T-cell (primary cell): ENCODE data around the gene ARHGEF28. TPM values are rescaled to one million over a fixed set of nuclear protein-coding genes. Genes with fewer than 3 reads are reported as not detected.

Source experiments
- ATAC-seq, 4 experiments: fragments of 200-7000 bp in 3 of 4; fragments of 150-1000 bp in 1 of 4; cut with Tn5 transposase; replicated peaks in 1 of 4; 1 replicate in 3 of 4; 2 replicates in 1 of 4; pipeline ENCODE4 v1.10.0; 2021; ENCODE audit warnings: moderate library complexity in 3 of 4, mild to moderate bottlenecking in 2 of 4, moderate number of reproducible peaks in 1 of 4
- CTCF ChIA-PET, 2 donors: fragments of 300-600 bp; sonication (Branson Sonifier 250); formaldehyde crosslinking; loops; one replicate each; lab custom pipeline; 2022; ENCODE audit warnings: antibody characterized with exemption in 2 of 2; lab: Charles Lee
- POLR2A ChIA-PET, 2 donors: fragments of 300-600 bp; sonication (Branson Sonifier 250); formaldehyde crosslinking; loops; one replicate each; lab custom pipeline; 2022; ENCODE audit warnings: antibody characterized with exemption in 2 of 2; lab: Charles Lee
- DNase-seq, 35 experiments: peaks; one replicate each; pipeline versions ENCODE4 v3.0.0 to v3.0.0-alpha.2; 2013 to 2023
- H3K27ac ChIP-seq: one replicate; pipeline ENCODE4 v1.5.1; 2013; ENCODE audit warnings: low read length
- H3K27me3 ChIP-seq, 2 experiments: replicated peaks in 1 of 2; 1 replicate in 1 of 2; 2 replicates in 1 of 2; pipeline versions ENCODE4 v1.6.1 to v1.7.0; 2013; ENCODE audit warnings: low read length in 1 of 2, mixed read lengths in 1 of 2; ENCODE audit not compliant: control insufficient read depth in 2 of 2, insufficient read depth in 2 of 2; ENCODE audit errors: extremely low read depth in 1 of 2
- H3K36me3 ChIP-seq, 2 donors: 1 replicate in 1 of 2; 2 replicates in 1 of 2; pipeline versions ENCODE4 v1.6.1 to v1.7.0; 2013; ENCODE audit warnings: low read length in 1 of 2; ENCODE audit not compliant: control insufficient read depth in 2 of 2, insufficient read depth in 1 of 2; ENCODE audit errors: extremely low read depth in 1 of 2
- H3K4me1 ChIP-seq, 2 experiments: 1 replicate in 1 of 2; 2 replicates in 1 of 2; pipeline versions ENCODE4 v1.6.1 to v1.7.0; 2013; ENCODE audit warnings: low read length in 2 of 2, mixed read lengths in 1 of 2; ENCODE audit not compliant: insufficient read depth in 2 of 2, control insufficient read depth in 1 of 2; ENCODE audit errors: extremely low read depth in 1 of 2
- H3K4me3 ChIP-seq, 2 donors: 1 replicate in 1 of 2; 2 replicates in 1 of 2; pipeline versions ENCODE4 v1.5.1 to v1.7.0; 2013; ENCODE audit warnings: mild to moderate bottlenecking in 2 of 2, low read length in 1 of 2, moderate library complexity in 1 of 2; ENCODE audit not compliant: control insufficient read depth in 1 of 2; ENCODE audit errors: extremely low read depth in 1 of 2
- H3K9me3 ChIP-seq: 2 replicates; pipeline ENCODE4 v1.7.0; 2013
- H3K27ac Mint-ChIP-seq, 2 donors: one replicate each; pipeline ENCODE4 v1.8.0; 2020 to 2021; ENCODE audit warnings: mild to moderate bottlenecking in 2 of 2, mixed read lengths in 2 of 2
- H3K27me3 Mint-ChIP-seq, 2 donors: one replicate each; pipeline ENCODE4 v1.8.0; 2021 to 2022; ENCODE audit warnings: mixed read lengths in 2 of 2
- H3K36me3 Mint-ChIP-seq: one replicate; pipeline ENCODE4 v1.8.0; 2021; ENCODE audit warnings: mixed read lengths
- H3K4me1 Mint-ChIP-seq, 3 donors: one replicate each; pipeline ENCODE4 v1.8.0; 2020 to 2022; ENCODE audit warnings: mixed read lengths in 3 of 3, mild to moderate bottlenecking in 1 of 3
- H3K4me3 Mint-ChIP-seq, 3 donors: one replicate each; pipeline ENCODE4 v1.8.0; 2020 to 2022; ENCODE audit warnings: mild to moderate bottlenecking in 3 of 3, mixed read lengths in 3 of 3, moderate library complexity in 3 of 3
- H3K9me3 Mint-ChIP-seq, 3 donors: one replicate each; pipeline ENCODE4 v1.8.0; 2020 to 2022; ENCODE audit warnings: mixed read lengths in 3 of 3
- WGBS: methylation state at CpG from one replicate; pipeline ENCODE4 v1.1.5; 2013; ENCODE audit warnings: missing lambda C conversion rate; ENCODE audit not compliant: insufficient coverage; 5-methylcytosine and 5-hydroxymethylcytosine counted together
- total RNA-seq, 35 experiments: library from RNA in 6 of 35; stranded (reverse) in 6 of 35; fragments of 120-200 nt in 1 of 35; gene quantifications; one replicate each; pipeline versions ENCODE4 v1.2.1 to v1.2.4 and lab custom pipeline; 2013 to 2026

ARHGEF28 gene
- total RNA-seq, 5 donors from 2014 or later (not counting 1 experiment from before 2014, with no cell fraction given), result 0.05 to 0.73 (median 0.36) TPM

DNA sequence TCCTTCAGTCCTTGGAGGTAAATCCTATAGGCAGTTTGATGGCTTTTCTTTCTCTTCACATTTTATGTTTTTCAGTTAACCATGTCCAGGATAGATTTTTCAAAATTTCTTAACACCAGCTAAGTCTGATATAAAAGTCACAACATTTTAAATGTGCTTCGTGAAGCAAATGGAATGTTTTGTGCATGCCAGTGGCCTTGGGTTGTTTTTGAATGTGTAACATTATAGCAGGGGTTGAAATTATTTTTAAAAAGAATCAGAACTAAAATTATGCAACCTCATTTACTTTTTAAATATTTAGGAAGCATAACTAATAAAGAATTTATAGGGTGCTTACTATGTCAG lies 201.1 kb downstream of the ARHGEF28 start:
- ATAC-seq (no peak), DNase-seq (no peak)
- H3K27me3 ChIP-seq, result peaks cover 0 to 3% of the 10 kb centered on the region in 2 experiments
- Mint-ChIP-seq H3K27ac (no peak overlapping the region), H3K36me3 (no peaks in the 10 kb centered on the region), H3K4me1 (no peaks in the 10 kb centered on the region), H3K4me3 (no peak overlapping the region), H3K9me3 (no peaks in the 10 kb centered on the region), H3K27me3 (peaks cover 0 to 4% of the 10 kb centered on the region in 2 donors)
- CTCF ChIA-PET, result no interaction called here
- H3K27ac ChIP-seq, result no peak overlapping the region
- POLR2A ChIA-PET, result no interaction called here
- H3K4me1 ChIP-seq, result no peaks in the 10 kb centered on the region
- no CpG with 5 or more reads among the region's 1 CpG for WGBS
- H3K4me3 ChIP-seq, result no peak overlapping the region
- no peaks in the 10 kb centered on the region for H3K36me3 ChIP-seq
- no peaks in the 10 kb centered on the region for H3K9me3 ChIP-seq

DNA sequence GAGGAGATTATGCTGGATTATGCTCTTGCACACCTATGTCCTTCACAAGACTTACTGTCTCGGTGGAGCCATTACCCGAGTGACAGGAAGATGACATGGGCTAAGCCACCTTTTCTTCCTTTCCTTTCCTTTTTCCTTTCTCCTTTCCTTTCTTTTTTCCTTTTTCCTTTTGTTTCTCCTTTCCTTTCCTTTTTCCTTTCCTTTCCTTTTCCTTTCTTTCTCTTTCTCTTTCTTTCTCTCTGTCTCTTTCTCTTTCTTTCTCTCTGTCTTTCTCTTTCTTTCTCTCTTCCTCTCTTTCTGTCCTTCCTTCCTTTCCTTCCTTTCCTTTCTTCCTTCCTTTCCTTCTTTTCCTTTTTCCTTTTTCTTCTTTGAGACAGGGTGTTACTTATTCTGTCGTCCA lies 202.5 kb downstream of the ARHGEF28 start:
- ChIA-PET CTCF (no interaction called here), POLR2A (no interaction called here)
- Mint-ChIP-seq H3K36me3 (no peaks in the 10 kb centered on the region), H3K4me1 (no peaks in the 10 kb centered on the region), H3K27me3 (peaks cover under 1 to 4% of the 10 kb centered on the region in 2 donors), H3K27ac (peak overlapping the region in 1 of 2 donors; percentile 8), H3K4me3 (no peak overlapping the region), H3K9me3 (no peaks in the 10 kb centered on the region)
- no peaks in the 10 kb centered on the region for H3K27me3 ChIP-seq
- DNase-seq, result no peak
- H3K27ac ChIP-seq, result no peak overlapping the region
- H3K9me3 ChIP-seq, result no peaks in the 10 kb centered on the region
- no peak for ATAC-seq
- no peaks in the 10 kb centered on the region for H3K36me3 ChIP-seq
- 100% methylated on average over 2 of the region's 3 CpGs for WGBS
- H3K4me1 ChIP-seq, result no peaks in the 10 kb centered on the region
- no peak overlapping the region for H3K4me3 ChIP-seq

DNA sequence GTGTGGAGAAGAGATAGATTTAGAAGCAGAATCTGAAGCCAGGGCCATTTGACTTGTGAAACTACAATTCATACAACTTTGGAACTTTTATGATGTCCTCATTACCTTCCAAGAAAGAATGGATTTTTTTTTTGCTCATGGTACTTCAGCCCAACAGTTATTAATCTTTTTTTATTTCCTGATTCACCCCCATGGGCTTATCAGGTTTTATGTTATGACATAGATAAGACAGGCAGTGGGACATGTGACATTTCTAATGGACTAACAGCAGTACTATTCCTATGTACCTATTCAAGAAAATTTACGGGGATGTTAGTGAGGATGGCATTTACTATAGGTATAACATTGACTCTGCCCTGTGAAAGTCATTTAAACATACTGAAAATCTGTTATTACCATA lies 204.7 kb downstream of the ARHGEF28 start:
- H3K4me3 ChIP-seq, result no peak overlapping the region
- Mint-ChIP-seq H3K27ac (no peak overlapping the region), H3K27me3 (peaks cover 5 to 9% of the 10 kb centered on the region in 2 donors), H3K36me3 (no peaks in the 10 kb centered on the region), H3K4me3 (no peak overlapping the region), H3K9me3 (no peaks in the 10 kb centered on the region), H3K4me1 (no peaks in the 10 kb centered on the region)
- POLR2A ChIA-PET, result no interaction called here
- no peaks in the 10 kb centered on the region for H3K9me3 ChIP-seq
- no CpG with 5 or more reads among the region's 1 CpG for WGBS
- no peaks in the 10 kb centered on the region for H3K36me3 ChIP-seq
- no peaks in the 10 kb centered on the region for H3K27me3 ChIP-seq
- H3K27ac ChIP-seq, result no peak overlapping the region
- ATAC-seq, result no peak
- CTCF ChIA-PET, result no interaction called here
- no peak for DNase-seq
- H3K4me1 ChIP-seq, result no peaks in the 10 kb centered on the region

DNA sequence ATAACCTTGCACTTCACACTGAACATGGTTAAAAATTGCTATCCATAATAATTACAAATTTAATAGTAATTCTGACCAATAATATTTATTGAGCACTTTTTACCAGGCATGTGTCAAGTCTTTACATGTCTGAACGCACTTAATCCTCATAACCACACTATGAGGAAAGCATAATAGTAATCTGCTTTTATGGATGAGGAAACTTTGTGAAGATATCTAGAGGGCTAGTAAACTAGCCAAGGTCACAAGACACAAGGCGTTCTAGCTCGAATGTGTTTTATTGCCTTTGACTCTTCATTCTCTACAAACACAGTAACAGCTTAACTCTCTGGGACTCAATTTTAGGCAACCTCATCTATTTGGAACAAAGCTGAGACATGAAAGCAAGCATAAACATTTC lies 205.1 kb downstream of the ARHGEF28 start:
- no peak overlapping the region for H3K27ac Mint-ChIP-seq
- DNase-seq, result no peak
- H3K27me3 ChIP-seq, result no peaks in the 10 kb centered on the region
- H3K36me3 ChIP-seq, result no peaks in the 10 kb centered on the region
- 75% methylated on average over 2 of the region's 3 CpGs for WGBS
- H3K9me3 ChIP-seq, result no peaks in the 10 kb centered on the region
- POLR2A ChIA-PET, result interaction anchor here in 1 of 2 donors (1.0 kb wide), 1 partner anchor 13 kb away, joined by 3 read pairs; no protein-coding TSS in a partner anchor
- no peak overlapping the region for H3K4me3 Mint-ChIP-seq
- no peak overlapping the region for H3K4me3 ChIP-seq
- no peaks in the 10 kb centered on the region for H3K9me3 Mint-ChIP-seq
- H3K27me3 Mint-ChIP-seq, result peaks cover 9 to 10% of the 10 kb centered on the region in 2 donors
- no peak overlapping the region for H3K27ac ChIP-seq
- no peaks in the 10 kb centered on the region for H3K4me1 Mint-ChIP-seq
- no peak for ATAC-seq
- CTCF ChIA-PET, result no interaction called here
- no peaks in the 10 kb centered on the region for H3K4me1 ChIP-seq
- H3K36me3 Mint-ChIP-seq, result no peaks in the 10 kb centered on the region

DNA sequence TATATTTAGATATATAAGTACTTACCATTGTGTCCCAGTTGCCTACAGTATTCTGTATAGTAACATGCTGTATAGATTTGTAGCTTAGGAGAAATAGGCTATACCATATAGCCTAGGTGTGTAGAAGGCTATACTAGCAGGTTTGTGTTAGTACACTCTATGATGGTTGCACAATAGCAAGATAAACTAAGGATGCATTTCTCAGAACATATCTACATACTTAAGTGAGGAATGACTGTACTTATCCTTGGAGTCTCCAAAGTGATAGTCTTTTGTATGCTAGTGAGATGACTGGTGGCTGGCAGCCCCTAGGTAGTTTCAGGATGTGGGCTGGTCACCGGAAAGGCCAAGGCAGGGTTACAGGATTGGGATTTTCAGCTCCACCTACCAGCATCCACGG lies 208.7 kb downstream of the ARHGEF28 start:
- CTCF ChIA-PET, result no interaction called here
- peaks cover 14 to 20% of the 10 kb centered on the region in 2 donors for H3K27me3 Mint-ChIP-seq
- H3K9me3 Mint-ChIP-seq, result peaks cover 0 to 4% (median 0%) of the 10 kb centered on the region in 3 donors
- H3K4me3 Mint-ChIP-seq, result no peak overlapping the region
- H3K36me3 Mint-ChIP-seq, result no peaks in the 10 kb centered on the region
- Histone ChIP-seq H3K4me3 (no peak overlapping the region), H3K27ac (no peak overlapping the region), H3K27me3 (no peaks in the 10 kb centered on the region), H3K36me3 (no peaks in the 10 kb centered on the region), H3K4me1 (no peaks in the 10 kb centered on the region), H3K9me3 (no peaks in the 10 kb centered on the region)
- no CpG with 5 or more reads among the region's 2 CpGs for WGBS
- POLR2A ChIA-PET, result no interaction called here
- no peak for ATAC-seq
- no peak for DNase-seq
- H3K4me1 Mint-ChIP-seq, result no peaks in the 10 kb centered on the region
- H3K27ac Mint-ChIP-seq, result no peak overlapping the region

DNA sequence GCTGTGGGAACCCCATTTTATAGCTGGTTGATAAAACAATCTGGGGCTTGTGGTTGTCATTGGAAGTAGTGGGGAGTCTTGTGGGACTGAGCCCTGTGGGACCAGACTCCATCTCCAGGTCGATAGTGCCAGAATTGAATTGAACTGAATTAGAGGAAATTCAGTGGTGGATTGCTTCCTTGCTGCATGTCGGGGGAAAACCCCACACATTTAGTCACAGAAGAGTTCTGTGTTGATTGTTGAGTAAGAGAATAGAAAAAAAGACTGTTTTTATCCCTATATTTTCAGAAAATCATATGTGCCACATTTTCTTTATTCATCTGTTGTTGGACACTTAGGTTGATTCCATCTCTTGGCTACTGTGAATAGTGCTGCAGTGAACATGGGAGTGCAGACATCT lies 209.7 kb downstream of the ARHGEF28 start:
- no peak for ATAC-seq
- no CpG with 5 or more reads among the region's 2 CpGs for WGBS
- Mint-ChIP-seq H3K36me3 (no peaks in the 10 kb centered on the region), H3K4me3 (no peak overlapping the region), H3K27ac (no peak overlapping the region), H3K4me1 (no peaks in the 10 kb centered on the region), H3K27me3 (peaks cover 14 to 26% of the 10 kb centered on the region in 2 donors), H3K9me3 (peaks cover 0 to 4% (median 0%) of the 10 kb centered on the region in 3 donors)
- CTCF ChIA-PET, result interaction anchor here in 1 of 2 donors (0.6 kb wide), 1 partner anchor 812 kb away, joined by 7 read pairs; no protein-coding TSS in a partner anchor
- POLR2A ChIA-PET, result no interaction called here
- DNase-seq, result no peak
- Histone ChIP-seq H3K27me3 (no peaks in the 10 kb centered on the region), H3K4me3 (no peak overlapping the region), H3K27ac (no peak overlapping the region), H3K4me1 (no peaks in the 10 kb centered on the region), H3K36me3 (no peaks in the 10 kb centered on the region), H3K9me3 (no peaks in the 10 kb centered on the region)

DNA sequence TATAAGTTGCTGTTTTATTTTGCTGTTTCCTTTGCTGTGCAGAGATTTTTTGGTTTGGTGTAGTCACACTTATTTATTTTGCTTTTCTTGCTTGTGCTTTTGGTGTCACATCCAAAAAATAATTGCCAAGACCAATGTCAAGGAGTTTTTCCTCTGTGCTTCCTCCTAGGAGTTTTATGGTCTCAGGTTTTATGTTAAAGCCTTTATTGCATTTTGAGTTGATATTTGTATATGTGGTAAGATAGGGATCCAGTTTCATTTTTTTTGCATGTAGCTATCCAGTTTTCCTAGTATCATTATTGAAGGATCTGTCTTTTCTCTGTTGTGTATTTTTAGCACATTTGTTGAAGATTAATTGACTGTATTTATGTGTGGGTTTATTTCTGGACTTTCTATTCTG lies 210.6 kb downstream of the ARHGEF28 start:
- H3K27me3 Mint-ChIP-seq, result peaks cover 14 to 28% of the 10 kb centered on the region in 2 donors
- no peak overlapping the region for H3K27ac ChIP-seq
- H3K4me1 Mint-ChIP-seq, result no peaks in the 10 kb centered on the region
- no peaks in the 10 kb centered on the region for H3K4me1 ChIP-seq
- peaks cover 0 to 4% (median 0%) of the 10 kb centered on the region in 3 donors for H3K9me3 Mint-ChIP-seq
- no peak overlapping the region for H3K4me3 Mint-ChIP-seq
- no peak overlapping the region for H3K27ac Mint-ChIP-seq
- H3K4me3 ChIP-seq, result no peak overlapping the region
- H3K9me3 ChIP-seq, result no peaks in the 10 kb centered on the region
- ATAC-seq, result no peak
- H3K27me3 ChIP-seq, result no peaks in the 10 kb centered on the region
- DNase-seq, result no peak
- no peaks in the 10 kb centered on the region for H3K36me3 Mint-ChIP-seq
- H3K36me3 ChIP-seq, result no peaks in the 10 kb centered on the region
- POLR2A ChIA-PET, result no interaction called here
- CTCF ChIA-PET, result no interaction called here
